Prostate gland (tissue), 2 donors: ENCODE results near the gene ZCCHC7. TPM values are rescaled to one million over a fixed set of nuclear protein-coding genes. Genes with fewer than 3 reads are reported as not detected.
A peak's percentile ranks its signal among the peaks of the same experiment; 100 is the strongest.

Source experiments
- DNase-seq: peaks from one replicate; pipeline ENCODE4 v3.0.0-alpha.2; 2019; ENCODE audit warnings: low spot score
- H3K27ac ChIP-seq, 2 donors: fragments of 200-600 bp; sonication (generic); 2 replicates each; pipeline ENCODE4 v1.5.1; 2017 to 2019
- H3K27me3 ChIP-seq: fragments of 200-600 bp; sonication (generic); replicated peaks from 2 replicates; pipeline ENCODE4 v1.5.1; 2019; ENCODE audit not compliant: insufficient read depth
- H3K36me3 ChIP-seq, 2 donors: fragments of 200-600 bp; sonication (generic); 1 replicate in 1 of 2; 2 replicates in 1 of 2; pipeline versions ENCODE4 v1.5.1 to v1.8.1; 2017 to 2019
- H3K4me1 ChIP-seq: fragments of 200-600 bp; sonication (generic); replicated peaks from 2 replicates; pipeline ENCODE4 v1.5.1; 2019
- H3K4me3 ChIP-seq, 2 donors: fragments of 200-600 bp; sonication (generic); 2 replicates each; pipeline ENCODE4 v1.5.1; 2017 to 2019
- H3K9me3 ChIP-seq: fragments of 200-600 bp; sonication (generic); 2 replicates; pipeline ENCODE4 v1.5.1; 2017
- CTCF ChIP-seq, 4 experiments: fragments of 200-600 bp in 2 of 4; fragments of 450-650 bp in 2 of 4; sonication (generic) in 2 of 4; IDR thresholded peaks; 1 replicate in 3 of 4; 2 replicates in 1 of 4; pipeline ENCODE4 v1.5.1; 2016 to 2019; ENCODE audit warnings: antibody characterized with exemption in 4 of 4, mild to moderate bottlenecking in 2 of 4, moderate library complexity in 2 of 4
- POLR2A ChIP-seq: fragments of 450-650 bp; IDR thresholded peaks from one replicate; pipeline ENCODE4 v1.6.1; 2016; ENCODE audit warnings: antibody characterized with exemption, mild to moderate bottlenecking
- POLR2AphosphoS5 ChIP-seq: sonication (generic); formaldehyde crosslinking; IDR thresholded peaks from one replicate; pipeline ENCODE4 v1.6.1; 2017; ENCODE audit warnings: antibody characterized with exemption
- WGBS: methylation state at CpG from one replicate; pipeline ENCODE4 v1.1.5; 2018; 5-methylcytosine and 5-hydroxymethylcytosine counted together
- intact Hi-C: fragments of 100-400 bp; cut with DNase I; formaldehyde crosslinking; loops from one replicate; pipeline ENCODE4 v1.14.2; 2022
- total RNA-seq, 2 donors: library from RNA; depleted of rRNA; stranded (reverse); fragments of >200 nt; gene quantifications; one replicate each; pipeline ENCODE4 v1.1.0, GENCODE V29; 2016

Gene ZCCHC7
- total RNA-seq, 2 donors from 2014 or later: 12.7 to 14.2 TPM

- Histone ChIP-seq H3K27me3 (no peaks in the 10 kb centered on the region), H3K9me3 (no peaks in the 10 kb centered on the region), H3K36me3 (no peaks in the 10 kb centered on the region), H3K27ac (no peak overlapping the region), H3K4me1 (no peaks in the 10 kb centered on the region), H3K4me3 (no peak overlapping the region)
- intact Hi-C loops: no loop called here
- 62% methylated on average over 4 of the region's 4 CpGs for WGBS
- no peak for DNase-seq
- TF ChIP-seq POLR2A (no peak), POLR2AphosphoS5 (no peak), CTCF (IDR thresholded peaks at IDR 0.05) (no peak)
Observed at GRCh38 chr9:37255944-37256862, 135.8 kb downstream of the ZCCHC7 start.

- H3K36me3 ChIP-seq: no peaks in the 10 kb centered on the region
- no peaks in the 10 kb centered on the region for H3K4me1 ChIP-seq
- no peaks in the 10 kb centered on the region for H3K9me3 ChIP-seq
- no peak overlapping the region for H3K4me3 ChIP-seq
- WGBS: 96% methylated on average over 3 of the region's 3 CpGs
- intact Hi-C loops: no loop called here
- TF ChIP-seq POLR2A: no peak
- TF ChIP-seq POLR2AphosphoS5: no peak
- no peak for TF ChIP-seq CTCF (IDR thresholded peaks at IDR 0.05)
- DNase-seq: no peak
- H3K27ac ChIP-seq: no peak overlapping the region
- H3K27me3 ChIP-seq: no peaks in the 10 kb centered on the region
Observed at GRCh38 chr9:37259951-37260350, 139.6 kb downstream of the ZCCHC7 start.

- WGBS: 55% methylated on average over 4 of the region's 4 CpGs
- no peaks in the 10 kb centered on the region for H3K9me3 ChIP-seq
- no peak for TF ChIP-seq POLR2A
- TF ChIP-seq CTCF (IDR thresholded peaks at IDR 0.05): peak in 3 of 4 experiments; percentile 28 to 42 (median 35)
- H3K27me3 ChIP-seq: no peaks in the 10 kb centered on the region
- H3K27ac ChIP-seq: no peak overlapping the region
- no peak for DNase-seq
- no peak overlapping the region for H3K4me3 ChIP-seq
- intact Hi-C loops: no loop called here
- H3K4me1 ChIP-seq: no peaks in the 10 kb centered on the region
- H3K36me3 ChIP-seq: no peaks in the 10 kb centered on the region
Observed at GRCh38 chr9:37262410-37262809, 142.0 kb downstream of the ZCCHC7 start.

GRCh38 chr9:37264539-37264938, 144.2 kb downstream of the ZCCHC7 start:
- Histone ChIP-seq H3K27me3 (no peaks in the 10 kb centered on the region), H3K4me3 (no peak overlapping the region), H3K4me1 (no peaks in the 10 kb centered on the region), H3K27ac (no peak overlapping the region), H3K36me3 (no peaks in the 10 kb centered on the region), H3K9me3 (no peaks in the 10 kb centered on the region)
- intact Hi-C loops: no loop called here
- DNase-seq: no peak
- TF ChIP-seq POLR2AphosphoS5: no peak
- no peak for TF ChIP-seq POLR2A
- no peak for TF ChIP-seq CTCF (IDR thresholded peaks at IDR 0.05)
- WGBS: 29% methylated on average over 1 of the region's 1 CpG

GRCh38 chr9:37266630-37267029, 146.3 kb downstream of the ZCCHC7 start:
- no peaks in the 10 kb centered on the region for H3K27me3 ChIP-seq
- DNase-seq: no peak
- H3K9me3 ChIP-seq: no peaks in the 10 kb centered on the region
- no peak for TF ChIP-seq CTCF (IDR thresholded peaks at IDR 0.05)
- no peak for TF ChIP-seq POLR2A
- TF ChIP-seq POLR2AphosphoS5: no peak
- H3K27ac ChIP-seq: no peak overlapping the region
- 96% methylated on average over 1 of the region's 1 CpG for WGBS
- intact Hi-C loops: no loop called here
- no peak overlapping the region for H3K4me3 ChIP-seq
- H3K4me1 ChIP-seq: no peaks in the 10 kb centered on the region
- no peaks in the 10 kb centered on the region for H3K36me3 ChIP-seq
